HCT116 (cell line): ENCODE results near the gene SYNE1. TPM values are rescaled to one million over a fixed set of nuclear protein-coding genes. Genes with fewer than 3 reads are reported as not detected.
A peak's percentile ranks its signal among the peaks of the same experiment; 100 is the strongest.

ENCODE experiments used
- ATAC-seq: fragments of 200-7000 bp; cut with Tn5 transposase; 2 replicates; pipeline ENCODE4 v1.9.1; 2020; ENCODE audit warnings: mild to moderate bottlenecking, moderate library complexity
- BruUV-seq: library from RNA; stranded (reverse); fragments of 400-500 nt; replicated peaks from 2 replicates; lab custom pipeline; 2021; lab: Mats Ljungman, UMichigan
- CTCF ChIA-PET: fragments of 300-600 bp; sonication (Branson Sonifier 250); formaldehyde crosslinking; loops from one replicate; lab custom pipeline; 2021; ENCODE audit warnings: antibody characterized with exemption; lab: Charles Lee
- POLR2A ChIA-PET: fragments of 300-600, 350-600 bp; sonication (Branson Sonifier 250); formaldehyde crosslinking; loops from one replicate; lab custom pipeline; 2021; ENCODE audit warnings: antibody characterized with exemption; lab: Charles Lee
- RAD21 ChIA-PET, 2 experiments: fragments of 300-600 bp; sonication (Branson Sonifier 250); formaldehyde crosslinking; loops; one replicate each; lab custom pipeline; 2023; ENCODE audit warnings: low total read pairs in 2 of 2; ENCODE audit not compliant: uncharacterized antibody in 2 of 2, unreplicated experiment in 2 of 2, low non-redundant PET in 1 of 2; lab: Charles Lee
- DNase-seq: peaks from one replicate; pipeline ENCODE4 v3.0.0-alpha.2; 2010; ENCODE audit warnings: low read depth, low spot score
- H2AFZ ChIP-seq: fragments of 200-600 bp; shearing (Covaris generic), sonication (generic); 2 replicates; pipeline ENCODE4 v1.6.1; 2017; ENCODE audit warnings: low read depth, mixed run types, mixed read lengths, antibody characterized with exemption, low read length; ENCODE audit not compliant: poor library complexity, severe bottlenecking
- H3K27ac ChIP-seq: 2 replicates; pipeline ENCODE4 v1.5.1; 2012; ENCODE audit warnings: low read depth, low read length
- H3K27me3 ChIP-seq: fragments of 200-600 bp; sonication (generic); 2 replicates; pipeline ENCODE4 v1.6.1; 2016; ENCODE audit warnings: mixed run types, low read length, mixed read lengths; ENCODE audit not compliant: insufficient read depth
- H3K36me3 ChIP-seq, 2 experiments: fragments of 200-500 bp in 1 of 2; fragments of 200-600 bp in 1 of 2; sonication (Bioruptor generic) in 1 of 2; sonication (generic) in 1 of 2; 2 replicates each; pipeline versions ENCODE4 v1.5.1 to v1.6.1; 2014 to 2016; ENCODE audit warnings: low read length in 2 of 2, inconsistent platforms in 1 of 2, mixed read lengths in 1 of 2, mixed run types in 1 of 2; ENCODE audit not compliant: insufficient read depth in 2 of 2, control insufficient read depth in 1 of 2
- H3K4me1 ChIP-seq, 2 experiments: fragments of 200-600 bp in 1 of 2; sonication (generic) in 1 of 2; 2 replicates each; pipeline versions ENCODE4 v1.5.1 to v1.6.1; 2012 to 2017; ENCODE audit warnings: low read length in 2 of 2, inconsistent platforms in 1 of 2, mild to moderate bottlenecking in 1 of 2, mixed read lengths in 1 of 2, mixed run types in 1 of 2, moderate library complexity in 1 of 2; ENCODE audit not compliant: insufficient read depth in 2 of 2, control insufficient read depth in 1 of 2
- H3K4me2 ChIP-seq: fragments of 200-600 bp; sonication (generic); 2 replicates; pipeline ENCODE4 v1.6.1; 2017; ENCODE audit warnings: mixed run types, low read length, mixed read lengths
- H3K4me3 ChIP-seq, 2 experiments: fragments of 200-600 bp in 1 of 2; sonication (generic) in 1 of 2; replicated peaks in 1 of 2; 2 replicates each; pipeline ENCODE4 v1.5.1; 2011 to 2016; ENCODE audit warnings: low read length in 2 of 2, control low read depth in 1 of 2, low read depth in 1 of 2, mild to moderate bottlenecking in 1 of 2, mixed read lengths in 1 of 2, mixed run types in 1 of 2
- H3K79me2 ChIP-seq: fragments of 200-600 bp; sonication (generic); 2 replicates; pipeline ENCODE4 v1.6.1; 2017; ENCODE audit warnings: mild to moderate bottlenecking, mixed run types, low read length, moderate library complexity, mixed read lengths; ENCODE audit not compliant: insufficient read depth
- H3K9ac ChIP-seq: fragments of 200-600 bp; sonication (generic); 2 replicates; pipeline ENCODE4 v1.6.1; 2016; ENCODE audit warnings: low read length, mixed read lengths
- H3K9me2 ChIP-seq: fragments of 200-600 bp; sonication (generic), shearing (Covaris generic); 2 replicates; pipeline ENCODE4 v1.6.1; 2017; ENCODE audit warnings: mixed run types, mild to moderate bottlenecking, moderate library complexity; ENCODE audit not compliant: insufficient read depth
- H3K9me3 ChIP-seq, 2 experiments: fragments of 200-500 bp in 1 of 2; fragments of 200-600 bp in 1 of 2; sonication (Bioruptor generic) in 1 of 2; sonication (generic) in 1 of 2; 2 replicates each; pipeline ENCODE4 v1.6.1; 2014 to 2017; ENCODE audit warnings: low read length in 2 of 2, mixed read lengths in 2 of 2, inconsistent platforms in 1 of 2, low read depth in 1 of 2, mild to moderate bottlenecking in 1 of 2, mixed run types in 1 of 2, moderate library complexity in 1 of 2; ENCODE audit not compliant: control insufficient read depth in 1 of 2, insufficient read depth in 1 of 2
- H4K20me1 ChIP-seq: fragments of 200-600 bp; sonication (generic), shearing (Covaris generic); 2 replicates; pipeline ENCODE4 v1.6.1; 2017; ENCODE audit warnings: mixed run types, mild to moderate bottlenecking, moderate library complexity; ENCODE audit not compliant: insufficient read depth
- ATF3 ChIP-seq: IDR thresholded peaks from 2 replicates; pipeline ENCODE4 v1.6.1; 2012
- CEBPB ChIP-seq: IDR thresholded peaks from 2 replicates; pipeline ENCODE4 v1.6.1; 2012; ENCODE audit warnings: low read depth
- EGR1 ChIP-seq: IDR thresholded peaks from 2 replicates; pipeline ENCODE4 v1.6.1; 2012; ENCODE audit warnings: low read depth
- ELF1 ChIP-seq: IDR thresholded peaks from 2 replicates; pipeline ENCODE4 v1.6.1; 2012; ENCODE audit warnings: low read depth, borderline replicate concordance
- EZH2 ChIP-seq: fragments of 200-600 bp; sonication (generic); IDR thresholded peaks from 2 replicates; pipeline ENCODE4 v1.6.1; 2017; ENCODE audit warnings: antibody characterized with exemption, mixed run types
- EZH2phosphoT487 ChIP-seq: fragments of 200-600 bp; IDR thresholded peaks from 2 replicates; pipeline ENCODE4 v1.6.1; 2018; ENCODE audit warnings: antibody characterized with exemption, borderline replicate concordance
- POLR2A ChIP-seq: IDR thresholded peaks from 2 replicates; pipeline ENCODE4 v1.7.0; 2011; ENCODE audit warnings: borderline replicate concordance; ENCODE audit not compliant: insufficient read depth, insufficient read length; ENCODE audit errors: extremely low read depth
- POLR2AphosphoS5 ChIP-seq: IDR thresholded peaks from 2 replicates; pipeline ENCODE4 v1.6.1; 2011; ENCODE audit warnings: mild to moderate bottlenecking, low read depth, low read length, moderate library complexity
- SP1 ChIP-seq: IDR thresholded peaks from 2 replicates; pipeline ENCODE4 v1.6.1; 2012; ENCODE audit warnings: low read depth
- SRF ChIP-seq: IDR thresholded peaks from 2 replicates; pipeline ENCODE4 v1.6.1; 2012; ENCODE audit warnings: low read depth
- ZFX ChIP-seq: fragments of 450-650 bp; IDR thresholded peaks from 2 replicates; pipeline ENCODE4 v1.6.1; 2017
- ZNF274 ChIP-seq: fragments of 200-500 bp; sonication (Bioruptor generic); IDR thresholded peaks from 2 replicates; pipeline ENCODE4 v1.6.1; 2014; ENCODE audit warnings: mild to moderate bottlenecking, low read depth, low read length, inconsistent platforms
- intact Hi-C: fragments of 100-400 bp; cut with micrococcal nuclease; formaldehyde crosslinking; loops from 2 replicates; pipeline ENCODE4 v1.10.0; 2022
- total RNA-seq: library from RNA; stranded (reverse); gene quantifications from one replicate; pipeline ENCODE4 v1.2.1, GENCODE V29; 2021; ENCODE audit not compliant: unreplicated experiment
- TF ChIP-seq, protein P1 (sequence below): IDR thresholded peaks from 2 replicates; pipeline ENCODE4 v1.6.1; 2011; ENCODE audit warnings: mild to moderate bottlenecking, low read length, moderate library complexity; ENCODE audit not compliant: insufficient replicate concordance; ENCODE audit errors: extremely low read depth

SYNE1 gene
- total RNA-seq, 1 experiment from 2014 or later = 5.4 TPM

DNA sequence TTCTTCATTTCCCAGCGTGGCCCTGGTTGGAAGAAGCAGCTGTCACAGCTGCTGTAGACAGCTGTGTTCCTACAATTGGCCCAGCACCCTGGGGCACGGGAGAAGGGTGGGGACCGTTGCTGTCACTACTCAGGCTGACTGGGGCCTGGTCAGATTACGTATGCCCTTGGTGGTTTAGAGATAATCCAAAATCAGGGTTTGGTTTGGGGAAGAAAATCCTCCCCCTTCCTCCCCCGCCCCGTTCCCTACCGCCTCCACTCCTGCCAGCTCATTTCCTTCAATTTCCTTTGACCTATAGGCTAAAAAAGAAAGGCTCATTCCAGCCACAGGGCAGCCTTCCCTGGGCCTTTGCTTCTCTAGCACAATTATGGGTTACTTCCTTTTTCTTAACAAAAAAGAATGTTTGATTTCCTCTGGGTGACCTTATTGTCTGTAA, 537.0 kb downstream of the SYNE1 start:
- H4K20me1 ChIP-seq = no peaks in the 10 kb centered on the region
- no peak overlapping the region for H3K27ac ChIP-seq
- no peak overlapping the region for H3K9ac ChIP-seq
- H2AFZ ChIP-seq = peak overlapping the region; percentile 91
- no TSS peak for BruUV-seq
- no peak for TF ChIP-seq ZNF274
- TF ChIP-seq SP1 = 0 out of 2 replicates have a peak, but pooled peaks have one; percentile 16
- peak; percentile 58 for TF ChIP-seq EGR1
- TF ChIP-seq POLR2A = no peak
- TF ChIP-seq CEBPB = no peak
- TF ChIP-seq SRF = no peak
- no peak for TF ChIP-seq EZH2
- TF ChIP-seq ATF3 = no peak
- no peak for TF ChIP-seq ZFX
- TF ChIP-seq, protein P1, sequence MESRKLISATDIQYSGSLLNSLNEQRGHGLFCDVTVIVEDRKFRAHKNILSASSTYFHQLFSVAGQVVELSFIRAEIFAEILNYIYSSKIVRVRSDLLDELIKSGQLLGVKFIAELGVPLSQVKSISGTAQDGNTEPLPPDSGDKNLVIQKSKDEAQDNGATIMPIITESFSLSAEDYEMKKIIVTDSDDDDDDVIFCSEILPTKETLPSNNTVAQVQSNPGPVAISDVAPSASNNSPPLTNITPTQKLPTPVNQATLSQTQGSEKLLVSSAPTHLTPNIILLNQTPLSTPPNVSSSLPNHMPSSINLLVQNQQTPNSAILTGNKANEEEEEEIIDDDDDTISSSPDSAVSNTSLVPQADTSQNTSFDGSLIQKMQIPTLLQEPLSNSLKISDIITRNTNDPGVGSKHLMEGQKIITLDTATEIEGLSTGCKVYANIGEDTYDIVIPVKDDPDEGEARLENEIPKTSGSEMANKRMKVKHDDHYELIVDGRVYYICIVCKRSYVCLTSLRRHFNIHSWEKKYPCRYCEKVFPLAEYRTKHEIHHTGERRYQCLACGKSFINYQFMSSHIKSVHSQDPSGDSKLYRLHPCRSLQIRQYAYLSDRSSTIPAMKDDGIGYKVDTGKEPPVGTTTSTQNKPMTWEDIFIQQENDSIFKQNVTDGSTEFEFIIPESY = no peak
- TF ChIP-seq EZH2phosphoT487 = no peak
- no peak for TF ChIP-seq POLR2AphosphoS5
- TF ChIP-seq ELF1 = no peak
- TF ChIP-seq, all 23 proteins: peak for 2
- ATAC-seq (peak; percentile 56), DNase-seq (no peak)
- Histone ChIP-seq H3K27me3 (no peaks in the 10 kb centered on the region), H3K4me1 (peaks cover 6 to 34% of the 10 kb centered on the region in 2 experiments; a peak in 3 of 4 replicates), H3K4me3 (peak overlapping the region in 1 of 2 experiments; percentile 3; a peak in 1 of 4 replicates), H3K9me2 (no peaks in the 10 kb centered on the region), H3K79me2 (no peaks in the 10 kb centered on the region), H3K4me2 (peak overlapping the region; percentile 62), H3K9me3 (no peaks in the 10 kb centered on the region), H3K36me3 (no peaks in the 10 kb centered on the region)
- ChIA-PET CTCF (interaction anchor here (0.8 to 1.4 kb wide), 2 partner anchors 24 to 335 kb away, joined by 4 to 6 read pairs; no protein-coding TSS in a partner anchor), POLR2A (no interaction called here), RAD21 (interaction anchor here in 1 of 2 experiments (0.7 kb wide), 1 partner anchor 26 kb away, joined by 3 read pairs; no protein-coding TSS in a partner anchor)
- intact Hi-C loops = no loop called here
